Amygdala (tissue), 56 donors: ENCODE results near the gene AFF2.
A peak's percentile ranks its signal among the peaks of the same experiment; 100 is the strongest.

Experiments
- DNase-seq, 56 donors: peaks; one replicate each; lab custom pipeline; 2025; lab: John Stamatoyannopoulos, UW

Gene AFF2

GRCh38 chrX:148713981-148714380, 213.6 kb downstream of the AFF2 start:
- DNase-seq: no peak

DNA sequence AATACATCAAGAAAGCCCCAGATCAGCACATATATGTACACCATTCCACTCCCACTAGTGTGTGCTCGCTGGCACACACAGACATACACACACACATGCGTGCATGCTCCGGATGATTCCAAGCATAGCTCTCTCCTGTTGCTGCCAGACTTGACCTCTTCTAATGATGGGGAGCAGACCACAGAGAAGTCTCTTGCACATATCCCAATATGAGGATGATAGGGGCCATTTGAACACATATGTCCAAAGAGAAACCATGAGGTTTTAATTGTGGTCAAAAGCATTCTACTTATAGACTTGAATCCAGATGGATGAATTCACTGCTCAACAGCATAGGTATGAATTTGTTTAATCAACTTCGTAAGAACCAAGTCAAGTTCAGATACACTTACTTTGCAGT, 214.9 kb downstream of the AFF2 start:
- no peak for DNase-seq

DNA sequence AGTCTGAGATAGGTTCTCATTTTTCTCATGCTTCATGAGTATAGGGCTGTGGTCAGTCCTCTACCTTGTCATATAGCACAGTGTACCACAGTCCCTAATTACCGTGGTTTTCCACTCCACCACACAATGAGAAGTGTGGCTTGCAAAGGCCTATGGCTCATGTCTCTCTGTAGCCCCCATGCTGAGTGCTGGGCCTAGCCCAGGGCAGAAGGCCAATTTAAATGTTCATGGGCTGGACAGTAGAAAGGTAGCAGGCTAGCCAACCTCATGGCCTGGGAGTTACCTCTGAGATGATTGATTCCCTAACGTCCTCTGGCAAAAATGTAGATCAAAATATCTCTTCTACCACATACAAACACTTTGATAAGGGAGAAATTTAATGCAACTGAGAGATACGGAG, 222.5 kb downstream of the AFF2 start:
- no peak for DNase-seq

- DNase-seq: no peak
Measured at GRCh38 chrX:148723551-148723950, 223.1 kb downstream of the AFF2 start.

- no peak for DNase-seq
Measured at GRCh38 chrX:148728901-148729300, 228.5 kb downstream of the AFF2 start.

GRCh38 chrX:148732743-148733142, 232.3 kb downstream of the AFF2 start:
- no peak for DNase-seq

- DNase-seq: peak in 4 of 56 donors; percentile 0 to 1 (median 0)
Measured at GRCh38 chrX:148741441-148741840, 241.0 kb downstream of the AFF2 start.

DNA sequence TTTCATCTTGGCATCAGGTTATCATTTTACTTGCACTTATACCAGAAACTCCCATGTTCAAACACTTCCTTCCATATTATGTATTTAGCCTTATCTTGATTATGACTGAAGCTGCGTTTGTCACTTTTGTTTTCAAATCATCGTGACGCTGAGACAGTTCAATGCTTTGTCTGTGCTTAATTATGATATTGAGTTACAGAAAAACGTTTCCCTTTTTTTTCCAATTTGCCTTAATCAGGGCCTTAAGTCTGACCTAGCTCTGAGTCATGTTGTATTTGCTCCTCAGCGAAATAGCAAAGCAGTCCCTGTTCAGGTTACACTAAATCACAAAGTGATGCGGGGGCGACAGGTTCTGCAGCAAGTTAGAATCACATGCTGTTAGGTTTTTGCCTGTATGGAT, 254.7 kb downstream of the AFF2 start:
- DNase-seq: no peak

DNA sequence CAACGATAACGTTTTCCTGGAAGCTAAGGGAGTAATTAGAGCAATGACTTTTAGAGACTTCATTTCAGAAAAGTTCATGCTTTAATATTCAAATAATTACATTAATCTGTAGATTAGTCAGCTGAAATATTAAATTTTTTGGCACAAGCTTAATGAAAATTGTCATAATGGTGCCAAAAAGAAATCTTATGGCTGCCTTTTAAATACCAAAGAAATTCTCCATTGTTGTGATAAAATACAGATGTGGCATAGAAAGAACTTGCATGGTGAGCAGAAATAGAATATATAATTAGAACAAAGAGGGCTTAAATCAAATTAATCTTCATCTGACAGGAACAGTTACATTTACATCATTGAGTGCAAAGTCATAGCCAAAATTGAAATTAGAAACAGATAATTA, 263.5 kb downstream of the AFF2 start:
- DNase-seq: no peak

- no peak for DNase-seq
Measured at GRCh38 chrX:148768296-148768695, 267.9 kb downstream of the AFF2 start.

GRCh38 chrX:148771440-148771839, 271.0 kb downstream of the AFF2 start:
- no peak for DNase-seq

- DNase-seq: no peak
Measured at GRCh38 chrX:148774276-148774675, 273.9 kb downstream of the AFF2 start.

GRCh38 chrX:148784137-148784536, 283.7 kb downstream of the AFF2 start:
- DNase-seq: no peak

GRCh38 chrX:148784856-148785255, 284.4 kb downstream of the AFF2 start:
- peak in 18 of 56 donors; percentile 0 to 5 (median 0) for DNase-seq

DNA sequence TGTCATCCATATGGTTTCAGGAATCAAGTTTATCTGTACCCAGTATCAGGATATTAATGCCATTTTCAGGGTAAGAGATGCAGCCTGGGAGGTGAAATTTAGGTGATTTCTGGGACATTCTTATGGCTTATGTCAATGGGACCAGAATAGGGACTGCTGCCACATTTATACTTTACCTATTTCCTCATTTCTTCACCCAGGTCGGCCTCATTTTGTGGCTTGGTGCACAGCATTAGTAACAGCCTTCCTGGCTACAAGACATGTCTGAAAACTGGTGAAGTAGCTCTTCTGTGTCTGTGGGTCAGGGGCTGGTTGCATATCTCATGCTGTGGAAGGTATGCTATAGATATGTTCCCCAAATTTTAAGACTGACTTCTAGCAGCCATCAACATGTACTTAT, 284.8 kb downstream of the AFF2 start:
- DNase-seq: no peak

GRCh38 chrX:148788449-148788848, 288.0 kb downstream of the AFF2 start:
- DNase-seq: no peak

- DNase-seq: no peak
Measured at GRCh38 chrX:148794350-148794749, 293.9 kb downstream of the AFF2 start.

- DNase-seq: no peak
Measured at GRCh38 chrX:148804579-148805355, 304.4 kb downstream of the AFF2 start.

- no peak for DNase-seq
Measured at GRCh38 chrX:148806145-148806870, 305.9 kb downstream of the AFF2 start.

GRCh38 chrX:148808833-148809232, 308.4 kb downstream of the AFF2 start:
- DNase-seq: no peak

DNA sequence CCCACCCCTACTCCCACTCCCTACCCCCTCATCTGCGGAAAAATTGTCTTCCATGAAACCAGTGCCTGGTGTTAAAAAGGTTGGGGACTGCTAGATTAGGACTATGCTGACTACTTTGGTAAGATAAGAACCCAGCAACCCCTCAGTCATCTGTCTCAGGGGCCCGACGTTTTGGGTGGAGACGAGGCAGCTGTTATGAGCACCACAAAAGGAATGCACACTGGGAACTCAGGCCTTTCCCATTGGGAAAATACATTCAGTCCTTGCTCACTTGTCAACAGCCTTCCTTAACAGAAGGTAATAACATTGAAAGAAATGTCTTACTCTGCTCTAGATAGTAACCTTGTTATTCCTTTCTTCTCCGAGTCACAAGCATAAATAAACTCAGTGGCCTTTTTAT, 310.8 kb downstream of the AFF2 start:
- no peak for DNase-seq

DNA sequence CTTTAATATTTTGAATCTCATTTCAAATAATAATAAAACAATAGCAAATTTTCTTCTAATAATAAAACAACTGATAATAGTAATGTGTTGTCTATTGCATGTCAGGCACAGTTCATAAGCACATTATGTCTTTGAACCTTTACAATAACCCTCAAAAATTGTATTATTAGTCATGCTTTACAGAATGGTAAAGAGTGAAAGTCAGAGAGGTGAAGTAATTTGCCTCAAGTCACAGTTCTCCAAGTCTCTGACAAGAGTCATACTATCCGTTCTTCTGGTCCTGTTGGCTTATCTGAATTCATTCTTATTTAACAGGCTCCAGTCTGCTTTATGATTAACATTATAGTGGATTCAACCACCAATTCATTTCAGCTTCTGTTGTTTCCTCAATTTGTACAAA, 313.0 kb downstream of the AFF2 start:
- no peak for DNase-seq
